HG02588 (cell line): ENCODE data around the gene SMIM27.
"Not testable (repeated sequence)": the region's sequence is repeated elsewhere in the genome, so short reads cannot be mapped to it uniquely, and the experiment has no call there.

Source experiments
- ATAC-seq: cut with Tn5 transposase; IDR thresholded peaks from one replicate; pipeline ENCODE4 v1.9.1; 2021; ENCODE audit warnings: mild to moderate bottlenecking, moderate library complexity; ENCODE audit not compliant: unreplicated experiment

The SMIM27 gene, protein sequence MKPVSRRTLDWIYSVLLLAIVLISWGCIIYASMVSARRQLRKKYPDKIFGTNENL

DNA sequence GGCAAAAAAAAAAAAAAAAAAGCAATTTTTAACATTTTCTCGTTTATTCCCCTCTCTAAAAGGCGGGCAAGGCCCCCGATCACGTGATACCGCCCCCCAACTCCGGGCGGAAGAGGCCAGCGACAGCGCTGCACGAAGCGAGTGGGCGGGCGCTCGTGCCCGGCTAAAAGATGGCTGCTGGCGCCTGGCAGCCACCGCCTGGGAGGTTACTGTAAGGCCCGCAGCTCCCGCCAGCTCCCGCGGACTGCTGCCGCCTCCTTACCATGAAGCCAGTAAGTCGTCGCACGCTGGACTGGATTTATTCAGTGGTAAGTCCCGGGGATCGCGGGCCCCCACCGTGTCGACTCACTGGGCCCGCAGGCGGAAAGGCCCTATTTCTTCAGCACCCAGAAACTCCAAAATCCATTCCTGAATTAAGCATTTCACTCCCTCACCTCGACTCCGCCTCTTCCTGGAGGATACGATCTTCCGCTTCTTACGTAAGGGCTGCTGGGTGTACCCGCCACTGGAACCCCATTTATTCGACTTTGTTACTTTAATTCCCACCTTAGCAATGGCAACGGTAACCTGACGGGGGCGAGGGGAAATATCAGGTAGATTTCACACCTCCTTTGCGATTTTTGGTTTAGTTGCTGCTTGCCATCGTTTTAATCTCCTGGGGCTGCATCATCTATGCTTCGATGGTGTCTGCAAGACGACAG lies at the start of gene SMIM27, which contains the start of gene TOPORS:
TSS of gene SMIM27 (plus strand) at position 156 of the 701 bp plus-strand sequence. CDS start at position 264, 108 bp downstream.
TSS of gene TOPORS (minus strand) at position 415 of the 701 bp plus-strand sequence. CDS start at position 265, 150 bp downstream.
- ATAC-seq: peak; percentile 75

DNA sequence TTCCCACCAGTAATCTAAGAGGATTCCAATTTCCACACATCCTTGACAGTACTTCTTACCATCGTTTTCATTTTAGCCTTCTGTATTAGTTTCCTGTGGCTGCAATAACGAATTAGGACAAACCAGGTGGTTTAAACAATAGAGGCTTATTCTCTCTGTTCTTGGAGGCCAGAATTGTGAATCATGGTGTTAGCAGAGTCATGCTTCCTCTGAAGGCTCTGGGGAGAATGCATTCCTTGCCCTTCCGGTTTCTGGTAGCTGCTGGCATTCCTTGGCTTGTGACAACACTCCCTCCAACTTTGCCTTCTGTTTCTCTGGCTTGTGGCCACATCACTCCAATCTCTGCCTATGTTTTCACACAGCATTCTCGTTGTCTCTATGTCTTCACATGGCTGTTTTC lies 49.7 kb upstream of the SMIM27 start:
- ATAC-seq: no peak

DNA sequence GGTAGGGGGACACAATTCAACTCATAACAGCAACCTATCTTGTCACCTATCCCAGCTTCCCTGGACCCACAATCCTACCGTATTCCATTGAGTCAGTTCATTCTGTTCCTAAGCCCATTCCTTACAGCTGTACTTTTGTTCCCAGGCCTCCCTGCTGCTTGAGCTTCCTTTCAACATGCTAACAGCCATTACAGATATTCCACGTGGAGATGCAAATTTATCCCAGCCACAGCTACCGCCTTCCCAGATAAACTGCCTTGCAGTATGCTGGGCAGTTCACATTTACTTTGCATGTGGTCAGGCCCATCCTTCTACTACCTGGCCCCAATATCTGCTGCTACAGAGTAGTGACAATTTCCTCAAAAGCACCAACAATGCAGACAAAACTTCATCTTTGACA lies 49.1 kb upstream of the SMIM27 start:
- no peak for ATAC-seq

DNA sequence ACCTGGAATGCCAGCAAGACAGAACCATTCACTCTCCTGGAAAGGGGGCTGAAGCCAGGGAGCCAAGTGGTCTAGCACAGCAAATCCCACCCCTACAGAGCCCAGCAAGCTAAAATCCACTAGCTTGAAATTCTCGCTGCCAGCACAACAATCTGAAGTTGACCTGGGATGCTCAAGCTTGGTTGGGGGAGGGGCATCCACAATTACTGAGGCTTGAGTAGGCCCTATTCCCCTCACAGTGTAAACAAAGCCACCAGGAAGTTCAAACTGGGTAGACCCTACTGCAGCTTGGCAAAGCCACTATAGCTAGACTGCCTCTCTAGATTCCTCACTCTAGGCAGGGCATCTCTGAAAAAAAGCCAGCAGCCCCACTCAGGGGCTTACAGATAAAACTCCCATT lies 43.4 kb upstream of the SMIM27 start:
- ATAC-seq: no peak

DNA sequence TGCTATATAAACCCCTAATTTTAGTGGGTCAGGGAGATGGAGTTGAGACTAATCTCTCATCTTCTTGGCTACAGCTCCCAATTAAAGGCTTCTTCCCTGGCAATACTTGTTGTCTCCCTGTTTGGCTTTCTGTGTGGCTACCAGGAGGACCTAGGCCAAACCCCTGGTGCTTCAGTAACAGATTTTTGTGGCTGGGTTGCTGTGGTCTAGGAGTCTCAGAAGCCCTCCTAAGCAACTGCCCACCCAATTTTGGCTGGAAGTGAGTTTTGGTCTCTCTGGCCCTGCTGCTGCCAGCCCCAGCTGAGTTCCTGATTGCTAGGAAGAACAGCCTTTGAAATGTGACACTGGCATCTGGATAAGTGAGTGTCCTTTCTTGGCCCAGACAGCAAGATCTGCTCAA lies 35.9 kb upstream of the SMIM27 start:
- no peak for ATAC-seq

DNA sequence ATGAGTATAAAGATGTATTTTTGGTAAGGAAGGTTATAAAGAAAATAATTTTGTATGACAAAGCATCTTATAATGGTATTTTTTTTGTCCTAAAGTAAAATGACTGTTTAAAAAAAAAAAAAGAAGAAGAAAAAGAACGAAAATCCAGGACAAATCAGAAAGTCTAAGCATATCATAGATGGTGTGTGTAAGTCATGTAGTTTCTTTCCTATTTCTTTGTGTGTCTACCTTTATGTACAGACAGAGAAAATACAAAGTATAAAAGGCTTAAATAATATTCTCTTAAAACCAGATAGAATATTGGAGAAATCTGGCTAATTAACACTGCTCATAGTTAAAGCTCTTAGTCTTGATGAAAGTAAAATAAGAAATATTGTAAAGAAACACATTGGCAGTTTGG lies 33.9 kb upstream of the SMIM27 start:
- no peak for ATAC-seq

DNA sequence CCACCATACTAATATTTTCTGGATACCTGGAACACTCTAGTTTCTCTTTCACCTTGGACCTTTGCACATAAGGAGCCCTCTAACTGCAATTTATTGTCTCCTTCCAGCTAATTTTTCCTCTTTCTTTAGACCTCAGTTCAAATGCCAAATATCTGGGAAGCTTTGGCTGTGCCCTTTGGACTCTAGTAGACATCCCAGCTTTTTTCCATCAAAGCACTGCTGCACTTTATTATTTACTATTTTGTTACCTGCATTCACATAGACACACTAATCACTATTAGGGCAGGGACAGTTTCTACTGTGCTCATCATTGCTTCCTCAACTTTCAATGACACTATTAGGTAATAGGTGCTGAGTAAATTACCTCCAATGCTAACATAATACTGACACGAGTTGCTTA lies 28.2 kb upstream of the SMIM27 start:
- ATAC-seq: no peak

DNA sequence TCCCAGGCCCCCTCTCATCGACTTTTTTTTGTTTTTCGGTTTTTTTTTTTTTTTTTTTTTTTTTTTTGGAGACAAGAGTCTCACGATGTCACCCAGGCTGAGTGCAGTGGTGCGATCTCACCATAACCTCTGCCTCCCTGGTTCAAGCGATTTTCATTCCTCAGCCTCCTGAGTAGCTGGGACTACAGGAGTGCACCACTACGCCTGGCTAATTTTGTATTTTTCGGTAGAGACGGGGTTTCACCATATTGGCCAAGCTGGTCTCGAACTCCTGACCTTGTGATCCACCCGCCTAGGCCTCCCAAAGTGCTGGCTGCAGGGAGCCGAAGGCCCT lies 27.6 kb upstream of the SMIM27 start:
- ATAC-seq: not testable (repeated sequence)

DNA sequence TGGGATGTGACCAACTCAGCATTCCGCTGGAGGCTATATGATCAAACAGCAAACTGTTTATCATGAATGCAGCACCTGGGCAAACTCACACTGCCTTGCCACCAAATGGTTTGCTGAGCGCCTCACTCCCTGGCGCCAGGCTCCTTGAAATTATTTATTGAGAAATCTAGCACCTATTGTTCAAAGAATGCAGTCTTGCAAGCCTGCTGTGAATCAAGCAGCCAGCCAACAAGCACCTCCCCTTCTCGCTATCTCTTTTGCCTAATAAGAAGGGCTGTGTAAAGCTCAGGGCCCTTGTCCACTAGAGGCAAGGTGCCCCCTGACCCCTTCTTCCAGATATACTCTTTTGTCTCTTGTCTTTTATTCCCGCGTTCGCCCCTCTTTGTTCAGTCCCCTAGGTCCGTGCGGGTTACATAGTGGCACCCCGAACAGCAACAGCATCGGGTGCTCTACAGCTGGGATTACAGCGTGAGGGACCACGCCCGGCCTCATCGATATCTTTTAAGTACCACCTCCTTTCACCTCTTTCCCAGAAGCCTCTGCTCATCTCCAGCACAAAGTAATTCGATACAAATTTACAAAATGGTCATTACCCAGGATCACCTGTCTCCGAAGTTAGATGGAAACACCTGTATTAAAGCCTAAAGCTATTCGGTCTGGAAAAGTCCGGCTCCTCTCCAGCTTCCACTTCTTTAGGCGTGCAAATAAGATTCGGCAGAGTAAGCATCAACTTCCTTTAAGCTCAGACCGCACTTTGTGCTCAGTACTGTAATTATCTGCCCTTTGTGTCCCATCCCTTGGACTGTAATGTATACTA lies 27.0 kb upstream of the SMIM27 start:
- peak; percentile 28 for ATAC-seq

DNA sequence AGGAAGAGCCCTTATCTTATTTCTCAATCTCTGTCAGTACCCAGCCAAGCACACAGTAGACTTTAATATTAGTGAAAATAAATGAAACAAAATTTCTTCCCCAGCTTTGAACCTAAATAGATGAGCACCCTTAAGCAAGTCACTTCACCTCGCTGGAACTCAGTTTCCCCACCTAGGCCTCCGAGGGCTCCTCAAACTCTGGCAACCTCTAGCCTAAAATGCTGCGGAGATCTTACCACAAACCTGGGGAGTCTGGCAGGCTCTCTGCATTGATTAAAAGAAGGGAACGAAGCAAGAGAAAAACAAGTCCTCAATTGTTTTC lies 26.5 kb upstream of the SMIM27 start:
- ATAC-seq: no peak

DNA sequence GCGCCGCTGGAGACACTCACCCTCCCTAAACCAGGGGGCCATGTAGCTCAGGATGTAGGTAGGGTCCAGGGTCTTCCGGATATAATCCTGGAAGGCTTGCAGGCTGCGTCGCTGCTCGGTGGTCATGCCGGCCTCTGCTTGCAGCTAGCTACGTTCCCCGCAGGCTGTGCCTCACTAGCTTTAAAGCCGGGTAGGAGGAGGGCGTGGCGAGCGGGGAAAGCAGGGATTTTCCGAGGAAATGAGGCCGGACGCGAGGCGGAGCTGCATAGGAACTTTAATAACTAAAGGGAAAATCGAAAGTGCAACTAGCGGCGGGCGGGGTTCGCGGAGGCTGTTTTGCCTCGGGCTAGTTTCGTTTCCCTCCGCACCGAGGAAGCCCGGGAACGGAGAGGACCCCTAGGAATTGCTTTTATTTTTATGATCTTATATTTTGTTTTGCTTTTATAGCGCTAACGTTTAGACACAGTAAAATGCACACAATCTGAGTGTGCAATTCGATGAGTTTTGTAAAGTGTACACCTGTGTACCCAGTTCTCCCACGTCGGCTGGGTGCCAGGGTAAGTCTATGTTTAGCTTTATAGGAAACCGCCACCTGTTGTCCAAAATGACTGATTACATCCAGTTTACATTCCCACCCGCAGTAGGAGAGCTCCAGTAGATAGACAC lies 26.0 kb upstream of the SMIM27 start, which contains the start of gene RIGI:
TSS of gene RIGI (minus strand) at position 156 of the 666 bp plus-strand sequence. CDS start at position 126, 30 bp downstream.
- ATAC-seq: peak; percentile 67

DNA sequence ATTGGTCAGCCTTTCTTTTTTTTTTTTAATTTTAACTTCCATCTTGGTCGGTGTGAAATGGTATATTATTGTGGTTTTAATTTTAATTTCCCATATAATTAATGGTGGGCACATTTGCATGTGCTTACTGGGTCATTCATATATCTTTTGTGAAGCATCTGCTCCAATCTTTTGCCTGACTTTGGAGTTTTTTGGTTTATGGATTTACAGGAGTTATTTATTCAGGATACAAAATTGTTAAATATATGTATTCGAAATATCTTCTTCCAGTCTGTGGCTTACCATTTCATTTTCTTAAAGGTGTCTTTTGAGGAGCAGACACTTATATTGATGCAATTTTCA lies 25.4 kb upstream of the SMIM27 start:
- ATAC-seq: no peak

DNA sequence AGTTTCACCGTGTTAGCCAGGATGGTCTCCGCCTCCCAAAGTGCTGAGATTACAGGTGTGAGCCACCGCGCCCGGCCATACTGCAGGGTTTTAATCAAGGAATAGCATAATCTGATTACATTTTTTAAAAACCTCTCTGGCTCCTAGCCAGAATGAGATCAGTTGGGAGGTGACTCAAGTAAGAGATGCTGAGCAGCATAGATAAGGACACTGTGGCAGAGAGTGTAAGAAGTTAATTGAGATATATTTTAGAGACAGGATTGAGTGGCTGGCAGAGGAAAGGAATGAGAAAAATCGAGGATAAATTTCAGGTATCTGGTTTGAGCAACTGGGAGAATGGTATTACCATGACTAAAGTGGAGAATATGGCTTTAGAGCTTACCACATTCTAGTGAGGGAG lies 18.8 kb upstream of the SMIM27 start:
- ATAC-seq: no peak

DNA sequence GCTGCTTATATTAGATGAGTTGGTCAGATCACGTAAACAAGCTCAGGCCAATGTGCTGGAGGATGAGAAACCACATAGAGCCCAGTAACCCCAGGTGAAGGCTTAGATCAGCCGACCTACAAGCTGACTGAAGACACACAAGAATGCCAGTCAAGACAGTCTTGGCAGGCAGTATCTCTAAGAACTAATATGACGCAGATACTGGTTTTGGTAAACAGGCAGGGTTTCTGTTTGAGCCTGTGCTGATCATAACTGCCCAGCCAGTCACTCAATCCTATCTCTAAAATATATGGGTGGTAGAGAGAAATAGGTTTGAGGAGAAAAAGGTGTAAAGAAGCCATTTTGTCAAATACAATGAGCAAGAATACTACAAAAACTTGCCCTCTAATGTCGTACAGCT lies 18.3 kb upstream of the SMIM27 start:
- ATAC-seq: no peak

DNA sequence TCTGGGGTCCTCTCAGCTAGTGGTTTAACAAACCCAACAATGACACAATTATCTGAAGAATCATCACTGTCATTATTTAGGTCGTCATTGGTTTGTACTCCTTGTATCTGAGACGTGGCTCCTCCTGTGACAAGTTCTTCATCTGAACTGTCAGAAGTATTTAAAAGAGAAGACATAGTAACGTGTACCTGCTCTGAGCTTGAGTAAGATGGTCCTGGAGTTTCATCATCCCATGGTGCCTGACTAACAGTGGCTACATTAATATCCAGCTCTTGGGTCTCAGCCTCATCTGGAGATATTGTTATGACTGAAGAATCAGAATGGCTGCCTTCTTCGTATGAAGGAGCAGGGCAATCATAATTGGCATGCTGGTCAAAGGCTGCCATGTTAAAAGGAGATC lies 9.1 kb upstream of the SMIM27 start:
- ATAC-seq: no peak

DNA sequence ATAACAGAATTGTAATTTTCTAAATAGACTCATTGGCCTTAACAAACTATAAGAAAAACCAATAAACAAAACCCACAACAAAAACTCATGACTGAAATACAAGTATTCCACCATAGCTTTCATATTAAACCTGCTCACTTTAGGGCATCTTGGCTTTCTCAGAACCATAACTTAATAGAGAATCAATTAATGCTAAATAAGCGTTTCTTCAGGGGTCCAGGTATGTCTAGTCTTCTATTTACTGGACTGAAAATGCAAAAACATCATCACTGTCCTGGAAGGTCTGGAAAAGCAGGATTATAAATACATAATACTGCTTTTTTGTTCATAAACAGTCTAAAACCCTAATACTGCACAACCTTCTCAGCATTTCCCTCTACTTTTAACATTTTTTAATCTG lies 6.2 kb upstream of the SMIM27 start:
- no peak for ATAC-seq

DNA sequence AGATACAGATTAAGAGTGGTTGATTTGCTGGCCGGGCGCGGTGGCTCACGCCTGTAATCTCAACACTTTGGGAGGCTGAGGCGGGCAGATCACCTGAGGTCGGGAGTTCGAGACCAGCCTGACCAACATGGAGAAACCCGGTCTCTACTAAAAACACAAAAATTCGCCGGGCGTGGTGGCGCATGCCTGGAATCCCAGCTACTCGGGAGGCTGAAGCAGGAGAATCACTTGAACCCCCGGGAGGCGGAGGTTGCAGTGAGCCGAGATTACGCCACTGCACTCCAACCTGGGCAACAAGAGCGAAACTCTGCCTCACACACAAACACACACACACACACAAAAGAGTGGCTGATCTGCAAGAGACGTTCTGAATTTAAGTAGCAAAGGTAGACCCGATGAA lies 3.9 kb upstream of the SMIM27 start:
- not testable (repeated sequence) for ATAC-seq

DNA sequence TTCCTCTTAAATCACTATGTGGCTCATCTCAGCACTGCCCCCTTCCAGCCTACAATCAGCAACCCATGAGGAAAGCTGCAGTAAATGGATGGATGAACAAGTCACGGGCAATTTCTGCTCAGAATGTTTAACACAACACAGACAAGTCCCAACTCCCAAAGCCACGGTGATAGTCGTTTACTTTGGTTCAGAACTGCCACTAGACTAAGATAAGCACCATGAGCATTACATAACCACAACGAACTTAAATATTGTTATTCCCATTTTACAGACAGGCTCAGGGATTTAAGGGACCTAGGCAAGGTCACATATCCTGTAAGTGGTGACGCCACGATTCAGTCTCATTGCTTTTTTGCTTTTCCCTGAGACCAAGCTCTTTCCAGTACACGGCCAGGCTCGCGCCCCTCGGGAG lies 2.0 kb upstream of the SMIM27 start:
- ATAC-seq: no peak

DNA sequence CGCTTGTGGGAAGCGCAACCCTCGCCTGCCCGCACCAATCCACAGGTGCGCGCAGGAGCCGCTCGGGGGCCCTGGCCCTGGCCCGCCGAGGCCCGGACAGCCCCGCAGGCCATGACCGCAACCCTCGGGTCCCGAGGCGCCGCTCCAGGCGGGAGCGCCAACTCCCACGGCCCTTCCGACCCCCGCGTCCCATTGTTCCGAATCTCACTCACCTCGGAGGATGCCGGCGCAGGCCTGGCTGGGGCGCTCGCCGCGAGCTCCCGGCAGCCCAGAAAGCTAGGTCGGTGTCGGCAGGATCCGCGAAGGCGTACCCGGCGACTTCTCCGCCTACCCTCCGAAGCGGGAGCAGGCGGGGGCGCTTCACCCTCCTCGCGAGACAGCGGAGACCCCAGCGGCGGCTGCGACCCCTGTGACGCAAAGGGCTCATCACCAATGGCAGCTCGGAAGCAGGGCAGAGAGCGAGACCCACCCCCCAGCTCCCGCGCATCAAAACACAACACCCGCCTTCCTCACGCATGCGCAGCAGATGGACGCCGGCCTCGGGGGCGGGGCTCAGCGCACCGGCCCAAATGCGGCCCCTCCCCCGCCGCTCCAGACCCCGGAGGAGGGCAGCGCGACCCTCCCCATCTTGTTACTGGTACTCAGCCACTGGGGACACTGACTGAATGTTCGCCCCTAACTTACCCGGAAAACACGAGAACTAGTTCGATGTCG lies 1.4 kb upstream of the SMIM27 start:
- ATAC-seq: peak; percentile 66

DNA sequence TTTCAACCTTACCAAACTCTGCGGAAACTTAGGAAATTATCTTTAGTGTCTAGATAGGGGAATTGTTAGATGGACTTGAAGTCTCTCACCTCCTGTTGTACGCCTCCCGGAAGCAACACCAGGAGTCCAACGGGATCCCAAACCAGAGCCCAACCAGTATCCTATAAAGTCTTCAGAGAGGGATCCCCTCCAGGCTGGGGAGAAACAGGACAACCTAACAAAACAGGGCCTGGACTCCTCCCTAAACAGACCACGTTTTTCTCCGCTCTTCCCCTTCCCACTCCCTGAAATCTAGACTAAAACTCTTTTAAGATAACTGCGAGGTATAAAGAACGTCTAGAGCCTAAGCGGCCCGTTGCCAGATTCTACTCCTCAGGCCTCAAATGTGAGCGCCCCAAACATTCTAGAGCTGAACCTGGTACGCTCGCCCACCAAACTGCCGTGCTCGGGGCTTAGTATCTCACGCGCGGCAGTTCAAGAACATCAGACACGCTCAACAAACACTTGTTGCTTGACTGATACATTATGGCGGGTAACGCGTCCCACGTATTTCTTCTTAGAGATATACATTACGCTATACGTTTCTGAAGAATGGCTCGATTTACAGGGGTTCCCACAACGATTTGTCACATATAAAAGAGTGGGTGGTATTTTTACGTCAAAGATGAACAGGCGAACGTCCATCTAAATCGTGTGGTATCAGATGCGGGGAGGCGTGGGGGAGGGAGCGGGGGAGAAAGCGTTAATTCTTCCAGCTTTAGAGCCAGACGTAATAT lies 663 bp upstream of the SMIM27 start:
- peak; percentile 2 for ATAC-seq
